H1 (cell line): ENCODE data around the gene ATE1. TPM values are rescaled to one million over a fixed set of nuclear protein-coding genes. Genes with fewer than 3 reads are reported as not detected.

Experiments used
- CTCF ChIA-PET: fragments of 300-600 bp; sonication (Branson Sonifier 250); formaldehyde crosslinking; loops from one replicate; lab custom pipeline; 2021; ENCODE audit not compliant: partially characterized antibody; lab: Charles Lee
- POLR2A ChIA-PET: fragments of 300-600 bp; sonication (Branson Sonifier 250); formaldehyde crosslinking; loops from one replicate; lab custom pipeline; 2021; ENCODE audit warnings: inconsistent platforms; ENCODE audit not compliant: partially characterized antibody; lab: Charles Lee
- DNase-seq, 2 experiments: peaks; one replicate each; pipeline versions ENCODE4 v3.0.0 to v3.0.0-alpha.2; 2010 to 2022; ENCODE audit warnings: low spot score in 2 of 2, low read depth in 1 of 2, mixed read lengths in 1 of 2
- FAIRE-seq: peaks from 2 replicates; lab custom pipeline; 2011; peaks lifted over from hg19 to GRCh38; lab: Jason Lieb, UNC
- H2AFZ ChIP-seq: 2 replicates; pipeline ENCODE4 v1.8.1; 2012; ENCODE audit warnings: low read length, inconsistent platforms
- H2AK5ac ChIP-seq: 2 replicates; pipeline ENCODE4 v1.6.1; 2013; ENCODE audit warnings: low read depth, low read length
- H2BK120ac ChIP-seq: replicated peaks from 2 replicates; pipeline ENCODE3; 2013; ENCODE audit warnings: low read depth, low read length, inconsistent platforms
- H2BK12ac ChIP-seq: 2 replicates; pipeline ENCODE4 v1.6.1; 2013; ENCODE audit warnings: low read depth, low read length
- H2BK15ac ChIP-seq: 2 replicates; pipeline ENCODE4 v1.6.1; 2013; ENCODE audit warnings: low read length
- H2BK20ac ChIP-seq: 2 replicates; pipeline ENCODE4 v1.6.1; 2013; ENCODE audit warnings: low read length
- H2BK5ac ChIP-seq: 2 replicates; pipeline ENCODE4 v1.6.1; 2013; ENCODE audit warnings: low read depth, low read length
- H3K14ac ChIP-seq: 2 replicates; pipeline ENCODE4 v1.6.1; 2013; ENCODE audit warnings: inconsistent platforms; ENCODE audit not compliant: insufficient read length
- H3K18ac ChIP-seq: 2 replicates; pipeline ENCODE4 v1.6.1; 2013; ENCODE audit warnings: low read length; ENCODE audit errors: extremely low read depth
- H3K23ac ChIP-seq: 2 replicates; pipeline ENCODE4 v1.6.1; 2013; ENCODE audit warnings: inconsistent platforms; ENCODE audit not compliant: insufficient read length
- H3K23me2 ChIP-seq: 2 replicates; pipeline ENCODE4 v1.6.1; 2013; ENCODE audit warnings: low read depth, low read length
- H3K27ac ChIP-seq: 2 replicates; pipeline ENCODE4 v1.6.1; 2011; ENCODE audit warnings: low read depth, low read length, inconsistent platforms
- H3K27me3 ChIP-seq, 4 experiments: replicated peaks in 1 of 4; 1 replicate in 1 of 4; 2 replicates in 3 of 4; pipeline versions ENCODE4 v1.6.1 to v1.8.1; 2011 to 2013; ENCODE audit warnings: low read length in 3 of 4, mild to moderate bottlenecking in 3 of 4, inconsistent platforms in 2 of 4, mixed read lengths in 2 of 4, moderate library complexity in 1 of 4; ENCODE audit not compliant: control insufficient read depth in 3 of 4, insufficient read depth in 3 of 4; ENCODE audit errors: extremely low read depth in 1 of 4
- H3K36me3 ChIP-seq, 4 experiments: 2 replicates each; pipeline versions ENCODE4 v1.6.1 to v1.8.1; 2011 to 2013; ENCODE audit warnings: mild to moderate bottlenecking in 4 of 4, low read length in 3 of 4, moderate library complexity in 2 of 4, control low read depth in 1 of 4, inconsistent platforms in 1 of 4; ENCODE audit not compliant: insufficient read depth in 4 of 4, control insufficient read depth in 2 of 4
- H3K4ac ChIP-seq: replicated peaks from 2 replicates; pipeline ENCODE3; 2013; ENCODE audit warnings: low read length, low read depth, mixed read lengths, inconsistent platforms; ENCODE audit not compliant: insufficient read length
- H3K4me1 ChIP-seq, 4 experiments: replicated peaks in 1 of 4; 1 replicate in 1 of 4; 2 replicates in 3 of 4; pipeline versions ENCODE4 v1.6.1 to v1.8.1; 2011 to 2013; ENCODE audit warnings: low read length in 3 of 4, inconsistent platforms in 2 of 4, mixed read lengths in 1 of 4; ENCODE audit not compliant: insufficient read depth in 4 of 4, control insufficient read depth in 3 of 4
- H3K4me2 ChIP-seq, 2 experiments: 2 replicates each; pipeline versions ENCODE4 v1.6.1 to v1.8.1; 2011 to 2013; ENCODE audit warnings: low read depth in 2 of 2, low read length in 2 of 2, control low read depth in 1 of 2, inconsistent platforms in 1 of 2, mild to moderate bottlenecking in 1 of 2; ENCODE audit not compliant: insufficient read depth in 1 of 2
- H3K4me3 ChIP-seq, 4 experiments: fragments of 200-600, 300-600 bp in 1 of 4; sonication (generic), shearing (Covaris generic), sonication (Bioruptor Twin) in 1 of 4; 2 replicates each; pipeline versions ENCODE4 v1.5.1 to v1.8.1; 2011 to 2016; ENCODE audit warnings: low read length in 4 of 4, low read depth in 3 of 4, control low read depth in 2 of 4, inconsistent platforms in 2 of 4, mild to moderate bottlenecking in 2 of 4, mixed read lengths in 1 of 4, moderate library complexity in 1 of 4; ENCODE audit not compliant: insufficient read depth in 2 of 4; ENCODE audit errors: extremely low read depth in 1 of 4
- H3K56ac ChIP-seq: replicated peaks from 2 replicates; pipeline ENCODE3; 2013; ENCODE audit warnings: low read depth, mild to moderate bottlenecking, mixed read lengths, low read length, inconsistent platforms; ENCODE audit not compliant: insufficient read length
- H3K79me1 ChIP-seq: 2 replicates; pipeline ENCODE4 v1.6.1; 2013; ENCODE audit warnings: low read depth, low read length, control low read depth
- H3K79me2 ChIP-seq, 2 experiments: 2 replicates each; pipeline versions ENCODE4 v1.6.1 to v1.8.1; 2012 to 2013; ENCODE audit warnings: low read length in 2 of 2, mild to moderate bottlenecking in 2 of 2, inconsistent platforms in 1 of 2; ENCODE audit not compliant: insufficient read depth in 2 of 2, control insufficient read depth in 1 of 2
- H3K9ac ChIP-seq, 4 experiments: replicated peaks in 1 of 4; 1 replicate in 1 of 4; 2 replicates in 3 of 4; pipeline versions ENCODE4 v1.6.1 to v1.8.1; 2011 to 2013; ENCODE audit warnings: low read depth in 3 of 4, low read length in 3 of 4, control low read depth in 2 of 4, mild to moderate bottlenecking in 2 of 4, moderate library complexity in 2 of 4, inconsistent platforms in 1 of 4; ENCODE audit errors: extremely low read depth in 1 of 4
- H3K9me3 ChIP-seq, 2 experiments: 2 replicates each; pipeline versions ENCODE4 v1.6.1 to v1.8.1; 2012 to 2013; ENCODE audit warnings: mild to moderate bottlenecking in 2 of 2, moderate library complexity in 2 of 2, control low read depth in 1 of 2, inconsistent platforms in 1 of 2, low read depth in 1 of 2, low read length in 1 of 2, mixed read lengths in 1 of 2; ENCODE audit not compliant: insufficient read depth in 2 of 2
- H4K20me1 ChIP-seq, 2 experiments: replicated peaks in 1 of 2; 2 replicates each; pipeline versions ENCODE3 to v1.8.1; 2011 to 2013; ENCODE audit warnings: inconsistent platforms in 2 of 2, low read length in 2 of 2, mild to moderate bottlenecking in 1 of 2; ENCODE audit not compliant: insufficient read depth in 2 of 2, control insufficient read depth in 1 of 2
- H4K5ac ChIP-seq: 2 replicates; pipeline ENCODE4 v1.6.1; 2013; ENCODE audit warnings: low read length, low read depth, mixed read lengths, inconsistent platforms; ENCODE audit not compliant: insufficient read length
- H4K8ac ChIP-seq: 2 replicates; pipeline ENCODE4 v1.8.0; 2013; ENCODE audit warnings: mild to moderate bottlenecking, moderate library complexity, low read length, inconsistent platforms; ENCODE audit not compliant: insufficient read depth; ENCODE audit errors: extremely low read depth
- H4K91ac ChIP-seq: replicated peaks from 2 replicates; pipeline ENCODE3; 2013; ENCODE audit warnings: low read length, mixed read lengths, inconsistent platforms; ENCODE audit not compliant: insufficient read length
- ASH2L ChIP-seq: fragments of 200-600, 300-600 bp; sonication (generic); IDR thresholded peaks from one replicate; pipeline ENCODE4 v1.7.1; 2017; ENCODE audit warnings: low read length
- ATF3 ChIP-seq: IDR thresholded peaks from 2 replicates; pipeline ENCODE4 v1.6.1; 2011; ENCODE audit warnings: low read depth, mild to moderate bottlenecking, low read length; ENCODE audit not compliant: insufficient read depth
- CREB1 ChIP-seq: IDR thresholded peaks from 2 replicates; pipeline ENCODE4 v1.6.1; 2012; ENCODE audit warnings: inconsistent platforms
- KDM1A ChIP-seq: fragments of 200-600, 300-600 bp; sonication (generic); IDR thresholded peaks from 2 replicates; pipeline ENCODE4 v1.7.1; 2016; ENCODE audit warnings: mild to moderate bottlenecking, low read length, borderline replicate concordance
- POLR2A ChIP-seq, 2 experiments: IDR thresholded peaks; 1 replicate in 1 of 2; 2 replicates in 1 of 2; pipeline ENCODE4 v1.6.1; 2011; ENCODE audit warnings: low read depth in 2 of 2, low read length in 2 of 2, mild to moderate bottlenecking in 2 of 2; ENCODE audit errors: control extremely low read depth in 1 of 2
- WGBS, 2 experiments: shearing (Covaris generic) in 1 of 2; methylation state at CpG; one replicate each; pipeline versions ENCODE4 v1.1.6 to v1.1.7; 2013 to 2015; ENCODE audit warnings: low lambda C conversion rate in 2 of 2, mixed read lengths in 2 of 2, inconsistent platforms in 1 of 2, low coverage in 1 of 2, missing lambda C conversion rate in 1 of 2; ENCODE audit not compliant: insufficient replicate concordance in 2 of 2, insufficient coverage in 1 of 2, insufficient read length in 1 of 2; ENCODE audit errors: extremely low coverage in 1 of 2, missing lambda C conversion rate in 1 of 2; 5-methylcytosine and 5-hydroxymethylcytosine counted together
- polyA plus RNA-seq, 7 experiments: library from polyadenylated mRNA; depleted of rRNA in 3 of 7; stranded (reverse) in 5 of 7; unstranded in 2 of 7; fragments of >200 nt in 5 of 7; fragments of 200-250 nt in 2 of 7; gene quantifications; 1 replicate in 5 of 7; 2 replicates in 1 of 7; 4 replicates in 1 of 7; pipeline versions ENCODE4 v1.2.1 to v1.2.3, GENCODE V29; 2011 to 2013; ENCODE audit warnings: missing spikeins in 2 of 7, mixed read lengths in 2 of 7
- total RNA-seq: library from RNA; stranded (reverse); fragmentation: NEBNext Ultra II Directional; extraction: Animal tissue kit (Norgen Biotek cat#: 25700); gene quantifications from 2 replicates; pipeline ENCODE4 v1.2.1, GENCODE V29; 2021

ATE1 gene
- total and polyA plus RNA-seq, 2 of the 8 experiments (the other 6 are each of a cell fraction or from before 2014, with no cell fraction given): 8.8 to 26.9 TPM

GRCh38 chr10:121926157-121926556 is 1.7 kb downstream of the ATE1 start:
- no peak overlapping the region for H3K4ac ChIP-seq
- no peak overlapping the region for H4K91ac ChIP-seq
- FAIRE-seq (no peak), DNase-seq (no peak)
- H3K4me1 ChIP-seq: peaks cover 0 to 7% (median 1%) of the 10 kb centered on the region in 4 experiments; a peak in 3 of 7 replicates
- H3K56ac ChIP-seq: no peak overlapping the region
- no peaks in the 10 kb centered on the region; the same call in 1 of the 2 replicates for H3K79me1 ChIP-seq
- no peak overlapping the region for H4K5ac ChIP-seq
- peaks cover 0 to 19% (median 3%) of the 10 kb centered on the region in 4 experiments; a peak in 5 of 8 replicates for H3K36me3 ChIP-seq
- H3K79me2 ChIP-seq: peaks cover 0 to 48% of the 10 kb centered on the region in 2 experiments; a peak in 3 of 4 replicates
- no peak overlapping the region for H3K18ac ChIP-seq
- ChIA-PET CTCF (interaction anchor here (0.6 kb wide), 1 partner anchor 436 kb away, joined by 3 read pairs; no protein-coding TSS in a partner anchor), POLR2A (no interaction called here)
- H3K4me2 ChIP-seq: peak overlapping the region; percentile 90 to 91; a peak in 3 of 4 replicates
- H3K9me3 ChIP-seq: no peaks in the 10 kb centered on the region
- no peak overlapping the region for H2BK20ac ChIP-seq
- no peak overlapping the region for H2BK120ac ChIP-seq
- H4K8ac ChIP-seq: no peak overlapping the region
- no peak overlapping the region for H2BK12ac ChIP-seq
- TF ChIP-seq ASH2L (no peak), POLR2A (IDR thresholded peaks at IDR 0.05; ENCODE audit: control extremely low read depth in 1 of 2, low read depth in 2 of 2, low read length in 2 of 2) (no peak), KDM1A (no peak), ATF3 (no peak), CREB1 (no peak)
- peak overlapping the region in 2 of 4 experiments; percentile 89 to 96; a peak in 4 of 8 replicates for H3K4me3 ChIP-seq
- H3K27ac ChIP-seq: no peak overlapping the region
- H2AFZ ChIP-seq: no peak overlapping the region
- no peak overlapping the region for H3K23ac ChIP-seq
- WGBS, 2 experiments: 87% methylated on average over 4 of the region's 4 CpGs; no CpG with 5 or more reads in 1 of the 2 experiments
- no peaks in the 10 kb centered on the region for H3K27me3 ChIP-seq
- no peak overlapping the region for H2BK15ac ChIP-seq
- H3K23me2 ChIP-seq: peaks cover 5% of the 10 kb centered on the region; the same call in 1 of the 2 replicates
- H4K20me1 ChIP-seq: peaks cover 0 to 2% of the 10 kb centered on the region in 2 experiments
- H2AK5ac ChIP-seq: no peak overlapping the region
- H3K9ac ChIP-seq: no peak overlapping the region
- no peak overlapping the region for H3K14ac ChIP-seq
- no peak overlapping the region for H2BK5ac ChIP-seq
